ENCODE data around the gene XBP1. TPM values are rescaled to one million over a fixed set of nuclear protein-coding genes. Genes with fewer than 3 reads are reported as not detected.

The XBP1 gene
- total RNA-seq, 1 experiment from 2014 or later: 81.3 TPM

- CTCF ChIA-PET: interaction anchor here (1.2 to 1.5 kb wide), 2 partner anchors 37 to 248 kb away, joined by 3 to 4 read pairs; no protein-coding TSS in a partner anchor
- DNase-seq (ENCODE audit: low read depth, low spot score) (no peak), ATAC-seq (no peak)
- RAD21 ChIA-PET (ENCODE audit: low non-redundant PET in 1 of 2, low total read pairs in 2 of 2, uncharacterized antibody in 2 of 2, unreplicated experiment in 2 of 2): no interaction called here
- POLR2A ChIA-PET: no interaction called here
- Histone ChIP-seq H3K9ac (ENCODE audit: low read length) (no peak overlapping the region), H3K9me3 (ENCODE audit: control insufficient read depth in 1 of 2, insufficient read depth in 1 of 2, low read depth in 1 of 2, low read length in 2 of 2) (no peaks in the 10 kb centered on the region), H3K4me3 (replicated peaks in 1 of 2; ENCODE audit: low read depth in 1 of 2, low read length in 2 of 2) (no peak overlapping the region), H3K36me3 (ENCODE audit: control insufficient read depth in 1 of 2, insufficient read depth in 2 of 2, low read length in 2 of 2) (peaks cover 26 to 48% of the 10 kb centered on the region in 2 experiments), H2AFZ (ENCODE audit: low read depth, low read length, poor library complexity, severe bottlenecking) (no peak overlapping the region), H3K27me3 (ENCODE audit: insufficient read depth, low read length) (no peaks in the 10 kb centered on the region), H3K4me2 (ENCODE audit: low read length) (no peak overlapping the region), H3K4me1 (ENCODE audit: control insufficient read depth in 1 of 2, insufficient read depth in 2 of 2, low read length in 2 of 2) (no peaks in the 10 kb centered on the region), H4K20me1 (ENCODE audit: insufficient read depth) (peaks cover 7% of the 10 kb centered on the region; the same call in 1 of the 2 replicates), H3K27ac (ENCODE audit: low read depth, low read length) (no peak overlapping the region), H3K9me2 (ENCODE audit: insufficient read depth) (no peaks in the 10 kb centered on the region), H3K79me2 (ENCODE audit: insufficient read depth, low read length) (peaks cover 50% of the 10 kb centered on the region)
- no TSS peak for BruUV-seq (replicated peaks)
- intact Hi-C loops (cut with micrococcal nuclease): loop anchor here (5.0 kb wide), 2 partner anchors 250 to 455 kb away; no protein-coding TSS in a partner anchor
- TF ChIP-seq ZBTB33 (IDR thresholded peaks at IDR 0.05; ENCODE audit: extremely low read depth, insufficient replicate concordance, low read length): no peak
- peak; percentile 39; the same call in 1 of the 2 replicates for TF ChIP-seq POLR2AphosphoS5 (IDR thresholded peaks at IDR 0.05; ENCODE audit: low read depth, low read length)
- TF ChIP-seq ZFX (IDR thresholded peaks at IDR 0.05): no peak
Observed at GRCh38 chr22:28792491-28793383, 7.6 kb downstream of the XBP1 start.
